CD4-positive, alpha-beta T cell treated with Interleukin-2 at 100 ng/mL for 4 hours (primary cell): ENCODE measurements around the gene FKBP1B.
"Not testable (repeated sequence)": the region's sequence is repeated elsewhere in the genome, so short reads cannot be mapped to it uniquely, and the experiment has no call there.

Source experiments
- DNase-seq: peaks from one replicate; pipeline ENCODE4 v3.0.0-alpha.2; 2020; ENCODE audit warnings: low spot score

Gene FKBP1B

GRCh38 chr2:24104110-24104650, 54.6 kb downstream of the FKBP1B start:
- DNase-seq = no peak

GRCh38 chr2:24104906-24105305, 55.4 kb downstream of the FKBP1B start:
- no peak for DNase-seq

- no peak for DNase-seq
Observed at GRCh38 chr2:24105816-24106215, 56.3 kb downstream of the FKBP1B start.

- DNase-seq = no peak
Observed at GRCh38 chr2:24106786-24107185, 57.2 kb downstream of the FKBP1B start.

- no peak for DNase-seq
Observed at GRCh38 chr2:24107336-24107735, 57.8 kb downstream of the FKBP1B start.

GRCh38 chr2:24109431-24109830, 59.9 kb downstream of the FKBP1B start:
- DNase-seq = not testable (repeated sequence)

- no peak for DNase-seq
Observed at GRCh38 chr2:24110660-24111303, 61.2 kb downstream of the FKBP1B start.

DNA sequence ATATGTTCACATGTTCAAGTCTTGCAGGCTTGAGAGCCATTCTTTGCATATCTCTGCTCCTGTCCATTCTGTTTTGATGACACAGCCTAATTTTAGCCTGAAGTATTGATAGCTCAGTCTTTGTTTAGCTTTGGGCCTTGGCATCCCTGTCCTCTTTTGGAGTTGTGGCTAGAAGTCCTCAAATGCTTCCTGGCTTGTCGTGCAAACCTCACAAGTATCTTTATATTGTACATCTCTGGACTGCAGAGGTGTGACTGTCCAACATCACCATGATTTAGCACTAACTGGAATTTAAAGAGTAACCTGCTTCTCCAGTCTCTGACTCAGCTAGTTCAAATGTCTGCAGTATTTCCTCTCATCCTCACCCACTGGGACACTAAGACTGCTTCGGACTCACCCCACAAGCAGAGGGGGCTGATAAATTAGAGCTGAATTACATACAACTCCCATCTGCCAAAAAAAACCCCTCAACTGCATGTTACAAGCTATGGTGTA, 61.9 kb downstream of the FKBP1B start:
- DNase-seq = no peak
